HG03457 (cell line): ENCODE results near the gene SCUBE1.

Experiments used
- ATAC-seq: cut with Tn5 transposase; IDR thresholded peaks from one replicate; pipeline ENCODE4 v1.9.1; 2021; ENCODE audit warnings: moderate number of reproducible peaks; ENCODE audit not compliant: unreplicated experiment

Gene SCUBE1

GRCh38 chr22:43266076-43266475, 77.1 kb downstream of the SCUBE1 start:
- no peak for ATAC-seq

GRCh38 chr22:43263645-43264514, 79.3 kb downstream of the SCUBE1 start:
- peak; percentile 47 for ATAC-seq

DNA sequence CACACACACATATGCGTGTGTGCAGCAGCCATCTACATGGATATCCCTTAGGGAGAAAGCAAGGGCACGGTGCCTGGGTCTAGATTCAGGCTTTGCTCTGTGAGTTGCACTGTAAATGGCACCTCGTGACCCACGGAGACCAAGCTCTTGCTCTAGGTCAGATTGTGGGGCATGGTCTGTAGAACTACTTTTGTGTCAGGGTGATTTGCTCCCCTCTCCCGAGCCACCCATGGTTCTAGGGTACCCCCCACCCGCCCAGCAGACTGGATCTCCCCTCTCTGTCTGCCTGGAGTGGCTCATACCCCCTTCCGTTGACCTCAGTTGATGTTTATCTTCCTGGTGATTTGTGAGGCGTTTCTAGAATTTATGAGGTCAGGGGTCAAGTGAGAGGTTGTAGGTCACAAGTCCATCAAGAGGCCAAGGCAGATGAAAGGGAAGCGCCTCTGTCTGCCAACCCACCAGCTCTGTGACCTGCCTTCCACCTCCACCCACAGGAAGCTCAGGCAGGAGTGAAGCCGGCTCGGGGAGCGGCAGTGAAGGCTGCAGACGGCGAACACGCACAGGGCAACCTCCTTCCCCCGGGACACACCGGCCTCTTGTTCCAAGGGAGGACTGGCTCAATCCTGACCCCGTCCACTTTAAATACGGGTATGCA, 80.1 kb downstream of the SCUBE1 start:
- peak; percentile 15 for ATAC-seq

DNA sequence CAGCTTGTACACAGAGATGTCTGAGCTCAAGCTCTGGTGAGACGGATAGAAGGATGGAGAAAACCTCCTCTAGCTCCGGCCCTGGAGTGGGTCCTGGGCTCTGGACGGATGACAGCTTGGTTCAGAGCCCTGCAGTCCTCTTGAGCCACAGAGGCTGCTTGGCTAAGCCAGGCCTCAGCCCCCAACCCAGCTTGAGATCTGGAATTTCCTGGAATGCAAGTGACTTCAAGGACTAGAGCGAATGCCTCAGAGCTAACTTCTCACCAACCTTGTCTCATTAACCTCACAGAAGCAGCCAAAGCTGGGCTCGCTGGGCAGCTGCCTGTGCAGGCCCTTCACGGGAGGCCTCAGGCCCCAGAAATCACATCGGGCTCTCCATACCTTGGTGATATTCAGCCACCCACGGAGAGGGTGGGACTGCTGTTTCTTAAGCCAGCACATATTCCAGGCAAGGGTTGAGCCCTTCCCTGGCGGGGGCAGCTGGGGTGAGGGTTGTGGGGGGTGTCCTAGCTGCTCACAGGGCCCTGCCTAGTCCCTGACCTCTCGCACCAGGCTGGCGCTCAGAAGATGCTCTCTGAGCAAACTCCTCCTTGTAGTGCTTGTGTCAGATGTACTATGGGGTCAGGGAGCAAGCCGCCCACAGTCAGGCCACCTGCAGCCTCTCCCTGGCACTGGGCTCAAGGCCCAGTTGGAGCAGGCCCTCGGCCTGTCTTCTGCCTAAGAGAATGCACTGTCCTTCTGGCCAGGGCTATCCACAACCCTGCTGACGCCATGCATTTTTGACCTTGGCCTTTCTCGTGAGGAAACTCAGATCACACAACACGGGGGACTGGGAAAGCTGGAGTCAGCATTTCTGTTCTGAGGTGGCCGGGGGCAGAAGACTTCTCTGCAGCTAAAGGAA, 82.6 kb downstream of the SCUBE1 start:
- no peak for ATAC-seq

DNA sequence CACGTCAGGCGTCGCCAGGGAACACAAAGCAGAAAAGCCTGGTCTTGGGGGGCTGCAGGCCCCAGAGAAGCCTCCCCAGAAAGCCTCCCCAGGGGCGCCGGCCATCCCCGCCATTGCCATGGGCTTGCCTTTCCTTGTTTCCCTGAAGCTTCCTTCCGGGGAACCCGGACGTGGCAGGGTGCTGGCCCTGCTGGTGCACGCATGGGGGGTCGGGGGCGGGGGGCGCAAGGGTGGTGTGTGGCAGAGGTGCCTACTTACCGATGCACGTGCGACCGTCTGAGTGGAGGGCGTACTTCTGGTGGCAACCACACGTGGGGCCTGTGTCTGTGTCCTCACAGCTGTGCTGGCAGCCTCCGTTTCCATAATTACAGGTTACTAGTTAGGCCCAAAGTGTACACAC, 85.2 kb downstream of the SCUBE1 start:
- no peak for ATAC-seq

DNA sequence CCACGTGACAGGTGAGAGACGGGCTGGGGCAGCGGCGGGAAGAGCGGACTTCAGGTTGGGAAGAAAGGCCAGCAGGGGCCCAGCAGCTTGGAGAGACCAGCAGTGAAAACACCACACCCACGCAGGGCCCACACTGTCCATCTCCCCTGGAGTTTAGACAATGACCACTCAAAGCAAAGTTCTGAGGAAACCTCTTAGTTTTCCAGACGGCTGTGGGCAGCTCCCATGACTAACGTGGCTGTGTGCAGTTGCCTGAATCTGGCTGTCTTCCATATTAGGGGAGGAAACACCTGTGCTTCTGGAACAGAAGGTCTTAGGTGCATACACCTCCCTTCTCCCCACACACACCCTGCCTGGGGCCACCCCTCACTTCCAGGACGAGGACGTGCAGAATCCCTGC, 85.6 kb downstream of the SCUBE1 start:
- no peak for ATAC-seq

- ATAC-seq: no peak
Observed at GRCh38 chr22:43256976-43257545, 86.1 kb downstream of the SCUBE1 start.

- ATAC-seq: no peak
Observed at GRCh38 chr22:43256569-43256968, 86.6 kb downstream of the SCUBE1 start.

DNA sequence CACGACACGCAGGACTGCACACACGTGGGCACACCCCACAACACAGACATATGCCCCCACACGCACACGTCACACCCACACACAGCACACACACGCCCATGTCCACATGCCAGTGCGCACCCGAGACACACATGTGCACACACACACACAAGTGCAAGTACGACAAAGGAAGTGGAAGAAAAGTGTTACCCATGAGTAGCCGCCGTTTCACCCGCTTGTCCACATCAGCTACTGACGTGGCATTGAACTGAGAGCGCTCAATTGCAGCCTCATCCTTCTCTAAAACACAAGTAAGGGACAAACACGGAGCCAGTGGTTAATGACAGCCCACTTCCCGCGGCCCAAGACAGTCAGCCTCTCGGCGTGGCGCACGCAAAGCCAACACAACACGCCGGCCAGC, 87.9 kb downstream of the SCUBE1 start:
- no peak for ATAC-seq

DNA sequence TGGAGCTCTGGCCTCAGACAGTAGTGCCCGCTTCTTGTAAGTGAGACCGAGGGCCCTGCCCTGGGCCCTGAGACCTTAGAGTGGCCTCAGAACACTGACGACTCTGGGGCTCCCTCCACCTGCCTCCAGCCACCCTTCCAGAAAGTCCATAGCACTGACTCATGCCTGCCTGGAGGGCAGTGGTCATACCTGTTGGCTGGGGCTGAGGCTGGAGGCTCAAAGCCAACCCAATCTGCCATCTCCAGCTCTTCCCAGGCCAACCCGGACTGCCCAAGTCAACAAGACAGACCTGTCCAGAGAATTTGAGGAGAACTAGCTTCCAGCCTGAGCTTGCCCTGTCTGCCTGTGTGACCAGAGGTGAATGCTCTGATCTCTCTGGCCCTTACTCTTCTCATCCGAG, 89.3 kb downstream of the SCUBE1 start:
- ATAC-seq: no peak

DNA sequence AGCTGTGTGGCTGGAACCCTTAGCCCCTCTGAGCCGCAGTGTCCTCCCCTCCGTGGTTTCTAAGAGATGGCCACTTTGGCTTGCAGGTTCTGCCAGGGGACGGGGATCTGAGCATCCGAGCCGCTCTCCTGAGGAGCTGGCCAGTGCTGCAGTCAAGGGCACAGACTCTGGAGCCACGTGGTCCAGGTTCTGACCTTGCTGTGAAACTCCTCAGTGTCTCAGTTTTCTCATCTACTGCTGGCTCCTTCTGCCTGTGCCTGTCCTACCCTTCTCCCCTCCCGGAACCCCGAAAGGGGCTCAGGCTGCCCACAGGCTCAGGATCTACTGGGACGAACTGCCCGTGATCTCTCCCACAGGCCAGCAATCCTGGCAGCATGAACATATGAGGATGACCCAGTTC, 90.9 kb downstream of the SCUBE1 start:
- ATAC-seq: no peak

DNA sequence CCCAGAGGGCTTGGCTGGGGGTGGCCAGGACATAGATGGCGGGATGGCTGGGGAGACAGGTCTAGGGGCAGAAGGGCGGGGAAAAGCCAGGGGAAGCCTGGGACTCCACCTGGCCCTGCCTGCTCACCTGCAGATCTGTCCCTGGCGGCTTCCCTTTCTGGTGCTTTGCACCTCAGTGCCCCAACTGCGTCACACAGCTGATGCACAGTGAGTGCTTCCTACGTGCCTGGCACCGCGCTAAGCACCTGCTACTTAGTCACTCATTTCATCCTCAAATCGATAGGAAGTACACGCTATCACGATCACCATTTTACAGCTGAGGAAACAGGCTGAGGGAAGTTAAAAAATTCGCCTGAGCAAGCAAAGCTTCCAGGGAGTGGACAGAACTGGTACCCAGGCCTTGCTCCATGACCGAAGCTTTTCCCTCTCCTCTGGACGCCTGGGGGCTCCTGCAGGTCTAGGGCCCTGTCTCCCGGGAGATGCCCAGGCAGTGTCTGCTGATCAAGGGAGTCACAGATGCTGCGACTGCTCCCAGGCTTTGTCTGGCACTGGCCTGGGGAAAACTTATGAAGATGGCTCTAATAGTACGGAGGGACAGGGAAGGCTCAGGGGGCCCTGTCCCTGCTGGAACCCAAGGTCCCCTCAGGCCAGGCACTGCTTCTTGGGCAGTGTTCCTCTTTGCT, 93.2 kb downstream of the SCUBE1 start:
- no peak for ATAC-seq

DNA sequence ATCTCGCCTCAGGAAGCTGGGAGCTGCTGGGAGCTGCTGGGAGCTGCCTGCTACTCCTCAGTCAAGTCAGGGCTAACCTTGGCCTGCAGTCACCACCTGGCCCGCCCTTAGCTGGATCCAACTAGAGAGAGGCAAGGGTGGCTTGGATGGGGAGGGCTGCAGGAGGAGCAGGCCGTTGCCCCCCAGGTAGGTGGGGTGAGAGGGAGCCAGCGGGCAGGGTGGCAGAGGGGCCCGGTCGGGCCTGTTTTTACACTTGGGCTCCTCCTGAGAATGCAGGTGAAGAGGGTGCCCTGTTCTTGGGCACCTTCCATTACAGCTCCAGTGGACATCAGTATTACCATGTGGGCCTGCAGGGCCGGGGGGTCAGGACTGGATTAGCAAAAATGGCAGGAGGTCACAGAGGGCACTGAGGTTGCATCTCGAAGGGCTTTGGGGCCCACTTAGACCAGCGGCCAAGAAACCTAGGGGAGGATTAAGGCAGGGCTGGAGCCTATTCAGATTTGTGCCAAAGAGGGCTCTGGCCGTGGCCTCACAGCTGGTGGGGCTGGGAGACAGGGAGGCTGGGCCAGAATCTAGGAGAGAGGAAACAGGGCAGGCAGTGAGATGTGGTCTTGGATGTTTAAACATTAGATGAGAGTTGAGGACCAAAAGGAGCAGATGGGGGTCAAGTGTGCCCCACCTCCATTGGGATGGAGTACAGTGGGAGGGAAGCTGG, 95.5 kb downstream of the SCUBE1 start:
- no peak for ATAC-seq

GRCh38 chr22:43246188-43246587, 97.0 kb downstream of the SCUBE1 start:
- ATAC-seq: no peak

GRCh38 chr22:43245717-43246116, 97.5 kb downstream of the SCUBE1 start:
- no peak for ATAC-seq

DNA sequence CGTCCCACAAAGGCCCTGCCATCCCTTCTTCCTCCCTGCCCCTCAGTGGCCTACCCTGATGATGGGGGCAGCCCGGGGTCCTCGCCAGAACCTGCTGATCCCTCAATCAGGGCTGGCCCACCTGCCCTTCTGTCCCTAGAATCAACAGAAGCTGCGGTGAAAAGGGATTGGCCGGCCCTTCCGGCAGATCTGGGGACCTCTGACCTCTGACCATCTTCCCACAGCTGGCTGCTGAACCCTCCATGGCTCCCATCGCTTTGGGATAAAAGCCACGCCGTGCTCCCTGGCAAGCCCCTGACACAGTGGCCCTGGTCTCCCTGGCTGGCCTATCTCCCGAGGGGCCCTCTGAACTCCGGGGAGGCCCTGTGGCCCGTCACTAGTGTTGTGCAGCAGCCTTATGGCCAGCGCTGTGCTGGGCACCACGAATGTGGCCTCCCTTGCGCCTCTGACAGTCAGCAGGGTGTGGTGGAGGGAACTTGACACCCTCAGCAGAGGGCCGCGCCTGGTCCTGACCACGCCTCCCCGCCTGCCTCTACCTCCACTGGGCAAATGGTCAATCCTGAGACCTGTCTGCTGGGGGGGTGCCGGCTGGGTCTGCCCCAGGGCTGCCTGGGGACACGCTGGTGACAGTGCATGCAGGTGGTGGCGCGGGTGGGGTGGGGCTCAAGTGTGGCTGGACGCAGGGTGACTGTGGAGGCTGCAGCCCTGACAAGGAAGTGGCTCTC, 98.2 kb downstream of the SCUBE1 start:
- no peak for ATAC-seq

DNA sequence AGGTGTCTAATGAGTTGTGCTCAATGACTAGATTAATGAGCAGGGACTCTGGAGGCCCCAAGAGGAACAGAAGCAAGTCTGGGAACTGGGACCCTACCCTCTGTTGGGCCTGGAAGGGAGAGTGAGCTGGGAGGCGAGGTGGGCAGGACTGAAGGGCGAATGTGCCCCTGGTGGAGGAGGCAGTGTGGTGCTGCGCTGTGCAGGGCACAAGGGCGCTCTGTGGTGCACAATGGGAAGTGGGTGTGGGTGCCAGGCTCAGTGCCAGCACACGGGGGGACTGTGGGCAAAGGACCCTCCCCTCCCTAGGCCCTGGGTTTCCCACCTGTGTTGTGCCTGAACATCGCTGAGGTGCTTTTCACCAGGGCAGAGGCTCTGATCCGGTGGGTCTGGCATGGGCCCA, 98.8 kb downstream of the SCUBE1 start:
- ATAC-seq: no peak

DNA sequence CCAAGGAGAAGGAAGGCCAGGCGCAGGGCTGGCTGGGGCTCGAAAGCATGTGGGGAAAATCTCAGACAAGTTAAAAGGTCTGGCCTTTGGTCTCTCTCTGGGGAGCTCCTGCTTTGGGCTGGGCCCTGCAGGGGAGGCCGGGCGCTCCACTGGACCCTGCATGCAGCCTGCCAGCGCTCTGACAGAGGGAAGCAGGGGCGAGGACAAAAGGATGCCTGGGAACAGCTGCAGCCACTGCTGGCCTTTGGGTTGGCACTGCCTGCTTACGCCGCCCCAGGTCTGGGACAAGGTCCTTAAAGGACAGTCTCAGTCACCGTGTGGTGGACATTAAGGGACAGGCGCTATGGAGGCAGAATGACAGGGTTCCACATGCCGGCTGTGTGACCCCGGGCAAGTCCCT, 99.8 kb downstream of the SCUBE1 start:
- no peak for ATAC-seq

DNA sequence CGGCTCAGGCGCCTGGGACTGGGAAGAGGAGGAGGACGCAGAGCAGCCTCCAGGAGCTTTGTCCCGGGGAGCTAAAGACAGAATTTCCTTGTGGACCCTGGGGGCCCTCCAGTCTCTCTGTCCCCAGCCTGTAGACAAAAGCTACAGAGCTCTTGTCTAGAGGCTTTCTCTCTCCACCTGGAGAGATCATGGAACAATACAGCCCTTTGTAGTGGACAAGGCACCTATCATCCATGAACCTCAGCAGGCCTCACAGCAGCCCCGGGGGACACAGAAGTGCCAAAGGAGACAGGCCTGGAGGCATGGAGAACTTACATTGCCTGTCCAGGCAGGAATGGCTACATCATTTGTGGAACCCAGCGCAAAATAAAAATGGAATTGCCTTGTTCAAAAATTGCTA, 100.5 kb downstream of the SCUBE1 start:
- ATAC-seq: no peak
